Astrocyte (in vitro differentiated cells and primary cell): ENCODE measurements around the gene BMP10. TPM values are rescaled to one million over a fixed set of nuclear protein-coding genes. Genes with fewer than 3 reads are reported as not detected.

Experiments
- DNase-seq: peaks from one replicate; pipeline ENCODE4 v3.0.0-alpha.2; 2010; ENCODE audit warnings: low read depth
- FAIRE-seq: peaks from 2 replicates; lab custom pipeline; 2011; peaks lifted over from hg19 to GRCh38; lab: Jason Lieb, UNC
- H2AFZ ChIP-seq: 2 replicates; pipeline ENCODE4 v1.6.0; 2012; ENCODE audit warnings: low read depth, low read length, inconsistent platforms
- H3K27ac ChIP-seq: 2 replicates; pipeline ENCODE4 v1.5.1; 2011; ENCODE audit warnings: low read depth, low read length, inconsistent platforms
- H3K27me3 ChIP-seq: 2 replicates; pipeline ENCODE4 v1.6.0; 2011; ENCODE audit warnings: low read length, inconsistent platforms; ENCODE audit not compliant: insufficient read depth
- H3K36me3 ChIP-seq: 2 replicates; pipeline ENCODE4 v1.5.1; 2011; ENCODE audit warnings: low read length, inconsistent platforms; ENCODE audit not compliant: insufficient read depth
- H3K4me1 ChIP-seq: 2 replicates; pipeline ENCODE4 v1.5.1; 2011; ENCODE audit warnings: low read length, inconsistent platforms; ENCODE audit not compliant: insufficient read depth
- H3K4me2 ChIP-seq: 2 replicates; pipeline ENCODE4 v1.6.0; 2012; ENCODE audit warnings: low read length, inconsistent platforms
- H3K4me3 ChIP-seq: 2 replicates; pipeline ENCODE4 v1.5.1; 2011; ENCODE audit warnings: low read depth, mild to moderate bottlenecking, low read length, inconsistent platforms; ENCODE audit not compliant: insufficient read depth
- H3K79me2 ChIP-seq: 2 replicates; pipeline ENCODE4 v1.6.0; 2012; ENCODE audit warnings: mild to moderate bottlenecking, low read length, inconsistent platforms; ENCODE audit not compliant: insufficient read depth
- H3K9ac ChIP-seq: 2 replicates; pipeline ENCODE4 v1.6.0; 2012; ENCODE audit warnings: mild to moderate bottlenecking, low read length, inconsistent platforms
- H3K9me3 ChIP-seq: 2 replicates; pipeline ENCODE4 v1.5.1; 2012; ENCODE audit warnings: low read depth, mild to moderate bottlenecking, low read length, inconsistent platforms; ENCODE audit not compliant: insufficient read depth
- H4K20me1 ChIP-seq: 2 replicates; pipeline ENCODE4 v1.6.0; 2012; ENCODE audit warnings: low read length, inconsistent platforms; ENCODE audit not compliant: insufficient read depth
- H3K27ac Mint-ChIP-seq: one replicate; pipeline ENCODE4 v1.8.0; 2021; ENCODE audit warnings: mild to moderate bottlenecking, mixed read lengths; ENCODE audit not compliant: unreplicated experiment
- H3K27me3 Mint-ChIP-seq: one replicate; pipeline ENCODE4 v1.8.0; 2021; ENCODE audit warnings: low read depth, mixed read lengths; ENCODE audit not compliant: unreplicated experiment
- H3K36me3 Mint-ChIP-seq: one replicate; pipeline ENCODE4 v1.8.0; 2021; ENCODE audit warnings: low read depth, mixed read lengths; ENCODE audit not compliant: unreplicated experiment
- H3K4me1 Mint-ChIP-seq: one replicate; pipeline ENCODE4 v1.8.0; 2021; ENCODE audit warnings: low read depth, mixed read lengths; ENCODE audit not compliant: unreplicated experiment
- H3K4me3 Mint-ChIP-seq: one replicate; pipeline ENCODE4 v1.8.0; 2021; ENCODE audit warnings: mild to moderate bottlenecking, moderate library complexity, mixed read lengths; ENCODE audit not compliant: unreplicated experiment
- H3K9me3 Mint-ChIP-seq: one replicate; pipeline ENCODE4 v1.8.0; 2021; ENCODE audit warnings: mild to moderate bottlenecking, mixed read lengths; ENCODE audit not compliant: unreplicated experiment
- CTCF ChIP-seq: IDR thresholded peaks from 2 replicates; pipeline ENCODE4 v1.5.1; 2011; ENCODE audit warnings: low read depth, mild to moderate bottlenecking, inconsistent platforms, low read length, moderate library complexity; ENCODE audit not compliant: insufficient read depth
- EZH2 ChIP-seq: IDR thresholded peaks from 2 replicates; pipeline ENCODE4 v1.6.1; 2012; ENCODE audit warnings: mild to moderate bottlenecking, low read length, inconsistent platforms; ENCODE audit not compliant: insufficient read depth
- total RNA-seq: library from RNA; stranded (reverse); gene quantifications from 2 replicates; pipeline ENCODE4 v1.2.1, GENCODE V29; 2021

BMP10 gene
- total RNA-seq, 1 donor from 2014 or later: not detected

- no peaks in the 10 kb centered on the region for H3K36me3 ChIP-seq
- H3K9me3 ChIP-seq: no peaks in the 10 kb centered on the region
- no peaks in the 10 kb centered on the region for H3K9me3 Mint-ChIP-seq
- no peak for FAIRE-seq
- no peaks in the 10 kb centered on the region for H3K36me3 Mint-ChIP-seq
- H3K27me3 Mint-ChIP-seq: peaks cover 9% of the 10 kb centered on the region
- H3K27me3 ChIP-seq: peaks cover 10% of the 10 kb centered on the region
- H3K79me2 ChIP-seq: no peaks in the 10 kb centered on the region
- no peak overlapping the region for H3K27ac Mint-ChIP-seq
- peaks cover 11% of the 10 kb centered on the region for H3K4me1 Mint-ChIP-seq
- no peak overlapping the region for H3K4me3 Mint-ChIP-seq
- no peaks in the 10 kb centered on the region for H4K20me1 ChIP-seq
- H3K27ac ChIP-seq: no peak overlapping the region
- TF ChIP-seq CTCF: no peak
- no peak overlapping the region for H3K9ac ChIP-seq
- no peak overlapping the region for H3K4me3 ChIP-seq
- peak; percentile 62 for DNase-seq
- no peak overlapping the region for H3K4me2 ChIP-seq
- no peaks in the 10 kb centered on the region for H3K4me1 ChIP-seq
- H2AFZ ChIP-seq: no peak overlapping the region
Measured at GRCh38 chr2:68853035-68853434, 18.2 kb downstream of the BMP10 start.

GRCh38 chr2:68850524-68850923 is 20.7 kb downstream of the BMP10 start:
- no peaks in the 10 kb centered on the region for H4K20me1 ChIP-seq
- no peak overlapping the region for H3K9ac ChIP-seq
- H3K4me2 ChIP-seq: no peak overlapping the region
- peaks cover 21% of the 10 kb centered on the region for H3K27me3 Mint-ChIP-seq
- H3K79me2 ChIP-seq: no peaks in the 10 kb centered on the region
- H3K9me3 ChIP-seq: no peaks in the 10 kb centered on the region
- H2AFZ ChIP-seq: no peak overlapping the region
- no peaks in the 10 kb centered on the region for H3K9me3 Mint-ChIP-seq
- TF ChIP-seq EZH2 (no peak), CTCF (no peak)
- peaks cover 5% of the 10 kb centered on the region for H3K27me3 ChIP-seq
- no peak overlapping the region for H3K4me3 ChIP-seq
- H3K27ac Mint-ChIP-seq: no peak overlapping the region
- H3K4me3 Mint-ChIP-seq: no peak overlapping the region
- peaks cover 11% of the 10 kb centered on the region for H3K4me1 Mint-ChIP-seq
- DNase-seq: no peak
- H3K36me3 ChIP-seq: no peaks in the 10 kb centered on the region
- no peaks in the 10 kb centered on the region for H3K36me3 Mint-ChIP-seq
- FAIRE-seq: no peak
- H3K4me1 ChIP-seq: no peaks in the 10 kb centered on the region
- H3K27ac ChIP-seq: no peak overlapping the region

GRCh38 chr2:68849579-68850030 is 21.6 kb downstream of the BMP10 start:
- H3K36me3 ChIP-seq: no peaks in the 10 kb centered on the region
- no peak overlapping the region for H3K4me3 Mint-ChIP-seq
- H4K20me1 ChIP-seq: no peaks in the 10 kb centered on the region
- peaks cover 20% of the 10 kb centered on the region for H3K27me3 Mint-ChIP-seq
- no peak overlapping the region for H3K27ac Mint-ChIP-seq
- TF ChIP-seq CTCF (no peak), EZH2 (no peak)
- H3K4me1 Mint-ChIP-seq: peaks cover 11% of the 10 kb centered on the region
- H3K4me1 ChIP-seq: no peaks in the 10 kb centered on the region
- no peak overlapping the region for H3K9ac ChIP-seq
- H3K79me2 ChIP-seq: no peaks in the 10 kb centered on the region
- no peaks in the 10 kb centered on the region for H3K9me3 ChIP-seq
- DNase-seq: peak; percentile 85
- no peak overlapping the region for H2AFZ ChIP-seq
- no peak overlapping the region for H3K27ac ChIP-seq
- H3K36me3 Mint-ChIP-seq: no peaks in the 10 kb centered on the region
- no peak overlapping the region for H3K4me2 ChIP-seq
- peaks cover 5% of the 10 kb centered on the region for H3K27me3 ChIP-seq
- no peak for FAIRE-seq
- H3K9me3 Mint-ChIP-seq: no peaks in the 10 kb centered on the region
- H3K4me3 ChIP-seq: no peak overlapping the region
